ENCODE data around the gene CCDC178. TPM values are rescaled to one million over a fixed set of nuclear protein-coding genes. Genes with fewer than 3 reads are reported as not detected.

Gene CCDC178
- polyA plus RNA-seq, 10 donors: 0.43 to 1.6 (median 0.74) TPM

DNA sequence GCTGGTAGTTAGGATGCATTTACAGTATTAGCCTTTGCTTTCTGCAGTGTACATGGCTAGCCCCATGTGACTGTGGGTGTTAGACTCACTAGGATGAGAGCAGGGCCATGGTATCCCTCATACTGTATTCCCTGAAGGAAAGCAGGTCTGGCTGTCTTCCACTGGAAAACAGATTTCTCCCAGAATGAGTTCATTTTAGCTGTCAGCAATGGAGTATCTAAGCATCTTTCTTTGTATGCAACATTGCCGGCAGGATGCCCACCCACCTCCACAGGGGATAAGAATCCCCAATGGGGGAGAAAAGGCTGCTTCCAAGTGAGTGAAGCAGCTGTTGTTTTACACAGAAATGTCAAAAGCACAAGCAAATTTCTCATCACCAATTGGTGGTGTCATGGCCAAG is 525.0 kb downstream of the CCDC178 start:
- DNase-seq: peak in 1 of 3 donors; percentile 19

- DNase-seq: peak; percentile 33 to 58 (median 52)
Observed at GRCh38 chr18:32911660-32912284, 528.7 kb downstream of the CCDC178 start.

DNA sequence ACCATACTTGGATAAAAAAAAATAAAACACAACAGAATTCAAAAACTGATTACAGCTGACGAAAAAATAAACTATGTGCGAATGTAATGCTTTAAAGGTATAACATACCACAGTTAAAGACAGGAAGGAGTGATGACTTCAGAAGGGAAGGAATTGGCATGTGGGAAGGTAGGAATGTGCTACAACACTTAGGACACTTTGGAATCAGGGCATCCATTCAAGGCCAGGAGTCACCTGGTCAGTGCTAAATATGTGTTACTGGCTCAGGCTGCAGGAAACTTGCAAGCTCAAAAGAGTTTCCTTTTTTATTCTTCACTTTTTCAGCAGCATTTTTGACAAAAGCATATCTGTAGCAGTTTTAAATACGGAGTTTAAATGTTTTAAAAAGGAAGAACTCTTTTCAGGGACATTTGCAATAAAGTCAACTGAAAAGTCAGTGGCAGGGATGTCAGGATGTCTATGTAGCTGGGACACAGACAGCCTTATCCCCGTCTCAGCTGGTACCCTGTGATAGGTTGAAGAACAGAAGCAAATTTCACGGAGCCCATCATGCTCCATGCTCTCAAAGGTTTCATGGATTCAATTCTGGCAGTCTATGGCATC is 529.7 kb downstream of the CCDC178 start:
- peak in 2 of 3 donors; percentile 22 to 39 for DNase-seq

- DNase-seq: no peak
Observed at GRCh38 chr18:32909798-32910561, 530.5 kb downstream of the CCDC178 start.

- DNase-seq: no peak
Observed at GRCh38 chr18:32908424-32908805, 532.1 kb downstream of the CCDC178 start.

DNA sequence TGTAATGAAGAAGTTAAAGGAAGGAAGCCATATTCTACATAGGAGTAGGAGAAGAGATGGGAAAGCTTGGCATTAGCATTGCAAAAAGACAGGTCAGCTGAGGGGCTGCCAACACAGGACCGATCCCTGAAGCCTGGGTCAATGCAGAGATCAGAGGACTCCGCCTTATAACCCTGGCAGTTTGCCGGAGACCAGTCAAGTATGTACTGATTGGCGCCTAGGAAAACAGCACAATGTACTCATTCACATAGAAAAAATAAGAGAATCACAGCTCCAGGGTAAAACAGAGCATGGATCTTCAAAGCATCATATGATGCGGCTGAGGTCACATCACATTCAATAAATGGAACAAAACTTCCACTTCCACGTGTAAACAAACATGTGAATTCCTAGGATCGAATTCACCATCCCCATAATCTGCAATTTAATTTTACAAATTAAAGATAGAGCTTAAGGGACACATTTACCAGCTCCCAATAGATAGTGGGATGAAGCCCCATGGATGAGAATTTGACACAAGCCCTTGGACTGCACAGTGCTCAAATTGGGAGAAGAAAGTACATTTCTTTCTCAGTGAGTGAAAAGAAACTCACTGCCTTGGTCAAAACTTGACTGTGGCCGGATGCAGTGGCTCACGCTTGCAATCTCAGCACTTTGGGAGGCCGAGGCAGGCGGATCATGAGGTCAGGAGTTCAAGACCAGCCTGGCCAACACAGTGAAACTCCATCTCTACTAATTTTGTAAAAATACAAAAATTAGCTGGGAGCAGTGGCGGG is 532.7 kb downstream of the CCDC178 start:
- no peak for DNase-seq

- DNase-seq: no peak
Observed at GRCh38 chr18:32907311-32907585, 533.3 kb downstream of the CCDC178 start.

DNA sequence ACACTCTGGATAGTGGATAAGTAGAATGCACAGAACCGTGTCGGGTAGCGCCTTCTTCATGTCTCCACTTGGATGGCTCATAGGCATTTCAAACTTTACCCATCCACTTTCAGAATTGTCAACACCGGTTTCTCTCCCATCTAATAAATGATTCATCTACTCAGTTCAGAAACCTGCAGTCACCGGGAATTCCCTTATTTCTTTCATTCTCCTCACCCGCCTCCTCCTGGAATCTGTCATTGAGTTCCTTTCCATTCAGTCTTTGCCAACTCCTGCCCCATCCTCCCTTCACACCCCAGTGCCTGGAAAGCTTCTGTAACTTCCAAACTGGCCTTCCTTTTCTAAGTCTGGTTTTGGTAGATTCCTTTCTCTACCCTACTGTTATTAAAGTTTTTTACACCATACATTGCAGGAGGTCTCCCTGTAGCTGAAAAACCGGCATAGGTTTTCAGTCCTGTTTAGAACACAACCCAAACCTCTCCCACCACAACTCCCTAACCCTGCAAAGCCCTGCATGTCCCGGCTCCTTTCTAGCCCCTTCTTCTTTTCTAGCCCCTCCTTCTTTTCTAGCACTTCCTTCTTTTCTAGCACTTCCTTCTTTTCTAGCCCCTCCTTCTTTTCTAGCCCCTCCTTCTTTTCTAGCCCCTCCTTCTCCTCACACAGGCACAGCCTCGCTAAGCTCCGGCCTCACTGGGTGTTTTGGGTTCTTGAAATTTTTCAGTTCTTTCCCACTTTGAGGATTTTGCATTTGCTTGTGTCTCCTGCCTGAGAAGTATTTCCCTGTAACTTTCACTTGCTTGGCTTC is 533.8 kb downstream of the CCDC178 start:
- DNase-seq: no peak

- no peak for DNase-seq
Observed at GRCh38 chr18:32905651-32906050, 534.9 kb downstream of the CCDC178 start.

- DNase-seq: no peak
Observed at GRCh38 chr18:32902568-32903330, 537.8 kb downstream of the CCDC178 start.

DNA sequence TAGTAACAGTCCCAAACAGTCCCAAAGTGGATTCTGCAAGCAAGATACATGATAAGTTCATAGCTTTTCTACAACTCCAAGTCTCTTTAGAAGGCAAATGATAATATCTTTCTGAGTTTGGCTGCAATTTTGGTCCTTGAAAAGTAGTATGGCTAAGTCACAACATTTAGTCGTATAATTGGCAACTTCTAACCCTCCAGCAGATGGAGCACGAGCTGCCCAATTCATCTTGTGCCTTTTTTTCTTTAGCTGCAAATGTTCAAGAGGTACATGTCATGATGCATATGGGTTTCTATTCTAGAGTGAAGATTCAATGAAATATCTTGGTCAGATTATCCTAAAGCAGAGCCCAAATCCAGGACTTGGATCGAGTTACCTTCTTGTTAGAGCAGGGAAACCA is 540.7 kb downstream of the CCDC178 start:
- DNase-seq: no peak

- no peak for DNase-seq
Observed at GRCh38 chr18:32896776-32897547, 543.6 kb downstream of the CCDC178 start.

GRCh38 chr18:32893915-32894314 is 546.6 kb downstream of the CCDC178 start:
- no peak for DNase-seq

DNA sequence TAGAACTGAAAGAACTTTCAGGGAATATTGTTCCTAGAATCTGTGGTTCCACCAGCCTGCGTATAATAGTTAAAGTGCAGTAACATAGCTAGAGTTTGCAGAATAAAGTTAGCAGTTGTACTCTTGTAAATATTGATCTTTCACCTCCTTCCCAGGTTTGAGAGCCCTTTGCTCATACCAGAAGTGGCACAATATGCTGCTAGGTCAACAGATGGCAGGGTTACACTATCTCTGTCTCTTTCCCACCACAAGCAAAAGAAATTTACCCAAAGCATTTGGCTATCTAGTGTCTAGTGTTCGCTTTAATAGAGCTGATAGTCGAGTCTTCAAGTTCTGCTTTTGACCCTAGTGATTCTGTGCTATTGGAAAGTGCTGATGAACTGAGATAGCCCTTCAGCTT is 548.7 kb downstream of the CCDC178 start:
- DNase-seq: no peak

DNA sequence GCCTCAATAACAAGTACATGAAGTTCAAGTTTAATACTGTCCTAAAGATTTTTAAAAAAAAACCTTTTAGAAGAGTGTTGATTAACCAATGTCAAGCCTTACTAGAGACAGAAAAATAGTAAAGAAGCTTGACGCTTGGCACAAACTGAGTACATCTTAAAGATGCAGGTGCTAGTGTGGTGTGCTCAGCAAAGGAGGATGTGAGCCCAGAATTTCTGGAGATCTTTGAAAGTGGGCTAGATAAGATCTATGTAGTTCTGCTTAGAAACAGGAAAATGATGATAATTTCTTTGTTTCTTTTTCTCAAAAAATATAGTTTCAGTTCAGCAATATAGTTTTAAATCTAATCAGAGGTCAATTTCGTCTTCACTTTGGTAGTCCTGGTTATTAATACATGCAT is 549.4 kb downstream of the CCDC178 start:
- DNase-seq: no peak

- no peak for DNase-seq
Observed at GRCh38 chr18:32889615-32890593, 550.6 kb downstream of the CCDC178 start.

GRCh38 chr18:32888306-32888705 is 552.2 kb downstream of the CCDC178 start:
- DNase-seq: no peak
